Measurements from ENCODE around the gene TRIM46. TPM values are rescaled to one million over a fixed set of nuclear protein-coding genes. Genes with fewer than 3 reads are reported as not detected.
"Not testable (repeated sequence)": the region's sequence is repeated elsewhere in the genome, so short reads cannot be mapped to it uniquely, and the experiment has no call there.

Gene TRIM46
- total RNA-seq, 1 experiment from 2014 or later: 3.8 TPM

GRCh38 chr1:155140630-155140953, 33.1 kb upstream of the TRIM46 start:
- CTCF ChIA-PET: no interaction called here
- Histone ChIP-seq H3K36me3 (ENCODE audit: control insufficient read depth, insufficient read depth, low read length) (no peaks in the 10 kb centered on the region), H3K27me3 (ENCODE audit: control insufficient read depth, insufficient read depth, low read length) (no peaks in the 10 kb centered on the region), H3K4me1 (ENCODE audit: control insufficient read depth, insufficient read depth, low read length) (peaks cover 19% of the 10 kb centered on the region), H3K9me3 (ENCODE audit: control insufficient read depth, insufficient read depth, low read depth, low read length) (no peaks in the 10 kb centered on the region), H3K27ac (ENCODE audit: low read length) (peak overlapping the region; percentile 95), H3K4me3 (ENCODE audit: low read depth in 2 of 2, low read length in 2 of 2) (peak overlapping the region; percentile 86 to 98)
- in situ Hi-C loops (cut with HindIII; ENCODE audit: low pct_unique_long_range_greater_than_20kb, low sequenced_read_pairs) (no loop called here), intact Hi-C loops (cut with micrococcal nuclease; ENCODE audit: unreplicated experiment) (no loop called here)
- POLR2A ChIA-PET: interaction anchor here (0.6 kb wide), 1 partner anchor 13 kb away, joined by 4 read pairs; no protein-coding TSS in a partner anchor
- ATAC-seq (no peak), DNase-seq (ENCODE audit: low read depth, low spot score) (no peak)
- TF ChIP-seq TCF7L2 (IDR thresholded peaks at IDR 0.05; ENCODE audit: low read depth, low read length): no peak
- no TSS peak for BruUV-seq (replicated peaks)

- ATAC-seq: no peak
- H3K4me3 ChIP-seq (ENCODE audit: low read depth in 2 of 2, low read length in 2 of 2): no peak overlapping the region
- no TSS peak for BruUV-seq (replicated peaks)
- CTCF ChIA-PET: no interaction called here
- no peak for DNase-seq (ENCODE audit: low read depth, low spot score)
- H3K36me3 ChIP-seq (ENCODE audit: control insufficient read depth, insufficient read depth, low read length): no peaks in the 10 kb centered on the region
- peaks cover 18% of the 10 kb centered on the region for H3K4me1 ChIP-seq (ENCODE audit: control insufficient read depth, insufficient read depth, low read length)
- POLR2A ChIA-PET: no interaction called here
- intact Hi-C loops (cut with micrococcal nuclease; ENCODE audit: unreplicated experiment): no loop called here
- no peaks in the 10 kb centered on the region for H3K27me3 ChIP-seq (ENCODE audit: control insufficient read depth, insufficient read depth, low read length)
- TF ChIP-seq TCF7L2 (IDR thresholded peaks at IDR 0.05; ENCODE audit: low read depth, low read length) (no peak), REST (IDR thresholded peaks at IDR 0.05; ENCODE audit: insufficient read depth in 1 of 2, low read depth in 2 of 2, low read length in 1 of 2) (no peak), SIN3A (IDR thresholded peaks at IDR 0.05; ENCODE audit: borderline replicate concordance, insufficient read depth, low read depth, low read length) (no peak)
- in situ Hi-C loops (cut with HindIII; ENCODE audit: low pct_unique_long_range_greater_than_20kb, low sequenced_read_pairs): no loop called here
- no peak overlapping the region for H3K27ac ChIP-seq (ENCODE audit: low read length)
- no peaks in the 10 kb centered on the region for H3K9me3 ChIP-seq (ENCODE audit: control insufficient read depth, insufficient read depth, low read depth, low read length)
Observed at GRCh38 chr1:155141749-155142148, 31.9 kb upstream of the TRIM46 start.

- DNase-seq (ENCODE audit: low read depth, low spot score) (no peak), ATAC-seq (no peak)
- H3K9me3 ChIP-seq (ENCODE audit: control insufficient read depth, insufficient read depth, low read depth, low read length): no peaks in the 10 kb centered on the region
- H3K4me1 ChIP-seq (ENCODE audit: control insufficient read depth, insufficient read depth, low read length): no peaks in the 10 kb centered on the region
- in situ Hi-C loops (cut with HindIII; ENCODE audit: low pct_unique_long_range_greater_than_20kb, low sequenced_read_pairs): no loop called here
- BruUV-seq (replicated peaks): no TSS peak
- TF ChIP-seq CTCF (IDR thresholded peaks at IDR 0.05): no peak
- TF ChIP-seq TCF7L2 (IDR thresholded peaks at IDR 0.05; ENCODE audit: low read depth, low read length): no peak
- no peak for TF ChIP-seq POLR2AphosphoS5 (IDR thresholded peaks at IDR 0.05; ENCODE audit: low read depth, low read length)
- TF ChIP-seq SIN3A (IDR thresholded peaks at IDR 0.05; ENCODE audit: borderline replicate concordance, insufficient read depth, low read depth, low read length): no peak
- TF ChIP-seq REST (IDR thresholded peaks at IDR 0.05; ENCODE audit: insufficient read depth in 1 of 2, low read depth in 2 of 2, low read length in 1 of 2): no peak
- no peaks in the 10 kb centered on the region for H3K27me3 ChIP-seq (ENCODE audit: control insufficient read depth, insufficient read depth, low read length)
- H3K27ac ChIP-seq (ENCODE audit: low read length): no peak overlapping the region
- intact Hi-C loops (cut with micrococcal nuclease; ENCODE audit: unreplicated experiment): no loop called here
- H3K4me3 ChIP-seq (ENCODE audit: low read depth in 2 of 2, low read length in 2 of 2): no peak overlapping the region
- CTCF ChIA-PET: interaction anchor here (0.6 kb wide), 1 partner anchor 723 kb away, joined by 7 read pairs; no protein-coding TSS in a partner anchor
- POLR2A ChIA-PET: no interaction called here
- H3K36me3 ChIP-seq (ENCODE audit: control insufficient read depth, insufficient read depth, low read length): no peaks in the 10 kb centered on the region
Observed at GRCh38 chr1:155145491-155145890, 28.2 kb upstream of the TRIM46 start.

- POLR2A ChIA-PET: interaction anchor here (0.6 kb wide), 1 partner anchor 899 kb away, joined by 3 read pairs; no protein-coding TSS in a partner anchor
- H3K36me3 ChIP-seq (ENCODE audit: control insufficient read depth, insufficient read depth, low read length); CTCF ChIA-PET; H3K27me3 ChIP-seq (ENCODE audit: control insufficient read depth, insufficient read depth, low read length); H3K9me3 ChIP-seq (ENCODE audit: control insufficient read depth, insufficient read depth, low read depth, low read length); H3K27ac ChIP-seq (ENCODE audit: low read length); intact Hi-C loops (cut with micrococcal nuclease; ENCODE audit: unreplicated experiment); H3K4me3 ChIP-seq (ENCODE audit: low read depth in 2 of 2, low read length in 2 of 2); ATAC-seq; in situ Hi-C loops (cut with HindIII; ENCODE audit: low pct_unique_long_range_greater_than_20kb, low sequenced_read_pairs); DNase-seq (ENCODE audit: low read depth, low spot score); BruUV-seq (replicated peaks); H3K4me1 ChIP-seq (ENCODE audit: control insufficient read depth, insufficient read depth, low read length): not testable (repeated sequence)
Observed at GRCh38 chr1:155155996-155156643, 17.5 kb upstream of the TRIM46 start.

Data from Panc1 (cell line).